Thoracic aorta (tissue), 2 donors: ENCODE measurements around the gene PRDM16. TPM values are rescaled to one million over a fixed set of nuclear protein-coding genes. Genes with fewer than 3 reads are reported as not detected.
A peak's percentile ranks its signal among the peaks of the same experiment; 100 is the strongest.

Source experiments
- ATAC-seq: fragments of 150-250 bp; one replicate; pipeline ENCODE4 v1.8.0; 2017; ENCODE audit warnings: low read depth; ENCODE audit not compliant: insufficient number of reproducible peaks, low FRiP score
- DNase-seq: peaks from one replicate; pipeline ENCODE4 v3.0.0-alpha.2; 2020; ENCODE audit warnings: low spot score
- H3K27ac ChIP-seq, 2 donors: fragments of 200-600 bp; sonication (generic); 1 replicate in 1 of 2; 2 replicates in 1 of 2; pipeline ENCODE4 v1.5.1; 2016; ENCODE audit warnings: mild to moderate bottlenecking in 2 of 2, moderate library complexity in 2 of 2
- H3K27me3 ChIP-seq: fragments of 200-600 bp; sonication (generic); replicated peaks from 2 replicates; pipeline ENCODE4 v1.6.0; 2016; ENCODE audit warnings: mild to moderate bottlenecking; ENCODE audit not compliant: insufficient read depth
- H3K36me3 ChIP-seq: fragments of 200-600 bp; sonication (generic); one replicate; pipeline ENCODE4 v1.5.1; 2016
- H3K4me1 ChIP-seq, 2 donors: fragments of 200-600 bp; sonication (generic); 1 replicate in 1 of 2; 2 replicates in 1 of 2; pipeline versions ENCODE4 v1.5.1 to v1.6.0; 2016; ENCODE audit warnings: low read depth in 2 of 2, mild to moderate bottlenecking in 1 of 2; ENCODE audit not compliant: control insufficient read depth in 1 of 2
- H3K4me3 ChIP-seq: fragments of 200-600 bp; sonication (generic); 2 replicates; pipeline ENCODE4 v1.5.1; 2016; ENCODE audit warnings: mild to moderate bottlenecking
- H3K9me3 ChIP-seq: fragments of 200-600 bp; sonication (generic); 2 replicates; pipeline ENCODE4 v1.5.1; 2016
- total RNA-seq, 2 donors: library from RNA; depleted of rRNA; stranded (reverse); fragments of >200 nt; gene quantifications; one replicate each; pipeline versions ENCODE4 v1.1.0 to v1.2.3, GENCODE V29; 2016
- TF ChIP-seq, protein P1 (sequence below): fragments of 200-600 bp; sonication (generic); IDR thresholded peaks from one replicate; pipeline ENCODE4 v1.5.1; 2019; ENCODE audit warnings: antibody characterized with exemption

The PRDM16 gene
- total RNA-seq, 2 donors from 2014 or later: 68.9 to 85.4 TPM

DNA sequence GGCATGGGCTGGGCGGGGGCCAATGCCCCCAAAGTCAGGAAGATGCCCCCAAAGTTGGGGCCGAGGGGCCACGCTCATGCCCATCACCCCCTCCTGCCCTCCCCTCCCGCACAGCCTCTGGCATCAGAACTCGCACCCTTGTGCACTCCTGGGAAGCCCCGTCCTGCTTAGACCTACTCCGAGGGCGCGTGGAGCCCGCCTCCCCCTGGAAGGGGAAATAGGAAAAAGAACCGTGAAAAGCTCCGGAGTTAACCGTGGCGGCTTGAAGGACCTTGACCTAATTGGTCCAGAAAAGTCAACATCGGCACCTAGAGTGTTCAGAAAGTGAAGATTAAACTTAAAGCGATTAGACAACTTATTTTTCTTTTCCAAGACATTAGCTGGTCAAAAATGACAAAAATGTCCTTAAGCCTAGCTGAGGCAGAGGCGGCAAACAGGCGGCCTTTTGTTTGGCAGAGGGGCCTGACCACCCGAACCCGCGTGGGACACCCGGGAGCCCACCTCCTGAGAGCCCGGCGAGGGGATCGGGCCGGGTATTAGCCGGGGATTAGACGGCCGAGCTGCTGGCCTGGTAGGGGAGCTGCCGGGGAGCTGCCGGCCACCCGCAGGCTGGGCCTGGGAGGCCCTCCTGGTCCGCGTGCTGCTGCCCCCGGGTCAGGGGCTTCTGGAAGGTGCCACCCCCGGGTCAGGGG lies 65.5 kb downstream of the PRDM16 start:
- DNase-seq (no peak), ATAC-seq (no peak)
- Histone ChIP-seq H3K4me3 (peak overlapping the region; percentile 50), H3K4me1 (peaks cover 58 to 85% of the 10 kb centered on the region in 2 donors), H3K36me3 (no peaks in the 10 kb centered on the region), H3K27me3 (no peaks in the 10 kb centered on the region), H3K9me3 (no peaks in the 10 kb centered on the region), H3K27ac (peak overlapping the region; percentile 95 to 97)
- TF ChIP-seq, protein P1, sequence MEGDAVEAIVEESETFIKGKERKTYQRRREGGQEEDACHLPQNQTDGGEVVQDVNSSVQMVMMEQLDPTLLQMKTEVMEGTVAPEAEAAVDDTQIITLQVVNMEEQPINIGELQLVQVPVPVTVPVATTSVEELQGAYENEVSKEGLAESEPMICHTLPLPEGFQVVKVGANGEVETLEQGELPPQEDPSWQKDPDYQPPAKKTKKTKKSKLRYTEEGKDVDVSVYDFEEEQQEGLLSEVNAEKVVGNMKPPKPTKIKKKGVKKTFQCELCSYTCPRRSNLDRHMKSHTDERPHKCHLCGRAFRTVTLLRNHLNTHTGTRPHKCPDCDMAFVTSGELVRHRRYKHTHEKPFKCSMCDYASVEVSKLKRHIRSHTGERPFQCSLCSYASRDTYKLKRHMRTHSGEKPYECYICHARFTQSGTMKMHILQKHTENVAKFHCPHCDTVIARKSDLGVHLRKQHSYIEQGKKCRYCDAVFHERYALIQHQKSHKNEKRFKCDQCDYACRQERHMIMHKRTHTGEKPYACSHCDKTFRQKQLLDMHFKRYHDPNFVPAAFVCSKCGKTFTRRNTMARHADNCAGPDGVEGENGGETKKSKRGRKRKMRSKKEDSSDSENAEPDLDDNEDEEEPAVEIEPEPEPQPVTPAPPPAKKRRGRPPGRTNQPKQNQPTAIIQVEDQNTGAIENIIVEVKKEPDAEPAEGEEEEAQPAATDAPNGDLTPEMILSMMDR: no peak

GRCh38 chr1:3135073-3135702 lies 66.2 kb downstream of the PRDM16 start:
- no peak for DNase-seq
- H3K4me3 ChIP-seq: peak overlapping the region; percentile 50
- no peaks in the 10 kb centered on the region for H3K9me3 ChIP-seq
- H3K27me3 ChIP-seq: no peaks in the 10 kb centered on the region
- peaks cover 52 to 85% of the 10 kb centered on the region in 2 donors for H3K4me1 ChIP-seq
- no peaks in the 10 kb centered on the region for H3K36me3 ChIP-seq
- ATAC-seq: no peak
- peak overlapping the region; percentile 95 to 97 for H3K27ac ChIP-seq
- TF ChIP-seq, protein P1: no peak

GRCh38 chr1:3135744-3136455 lies 66.9 kb downstream of the PRDM16 start:
- Histone ChIP-seq H3K9me3 (no peaks in the 10 kb centered on the region), H3K4me3 (peak overlapping the region; percentile 50), H3K27ac (peak overlapping the region; percentile 95 to 97), H3K36me3 (no peaks in the 10 kb centered on the region), H3K27me3 (no peaks in the 10 kb centered on the region), H3K4me1 (peaks cover 45 to 84% of the 10 kb centered on the region in 2 donors)
- TF ChIP-seq, protein P1: no peak
- DNase-seq (no peak), ATAC-seq (no peak)

GRCh38 chr1:3136532-3136931 lies 67.5 kb downstream of the PRDM16 start:
- Histone ChIP-seq H3K4me3 (no peak overlapping the region), H3K27ac (peak overlapping the region in 1 of 2 donors; percentile 29), H3K4me1 (peaks cover 40 to 82% of the 10 kb centered on the region in 2 donors), H3K27me3 (no peaks in the 10 kb centered on the region), H3K36me3 (no peaks in the 10 kb centered on the region), H3K9me3 (no peaks in the 10 kb centered on the region)
- TF ChIP-seq, protein P1: no peak
- ATAC-seq (no peak), DNase-seq (no peak)
